GOT3 (cell line): Measurements from ENCODE around the gene CD3G.
"Not testable (repeated sequence)": the region's sequence is repeated elsewhere in the genome, so short reads cannot be mapped to it uniquely, and the experiment has no call there.

Source experiments
- DNase-seq: peaks from one replicate; lab custom pipeline; 2025; ENCODE audit warnings: mixed read lengths; lab: John Stamatoyannopoulos, UW

The CD3G gene

DNA sequence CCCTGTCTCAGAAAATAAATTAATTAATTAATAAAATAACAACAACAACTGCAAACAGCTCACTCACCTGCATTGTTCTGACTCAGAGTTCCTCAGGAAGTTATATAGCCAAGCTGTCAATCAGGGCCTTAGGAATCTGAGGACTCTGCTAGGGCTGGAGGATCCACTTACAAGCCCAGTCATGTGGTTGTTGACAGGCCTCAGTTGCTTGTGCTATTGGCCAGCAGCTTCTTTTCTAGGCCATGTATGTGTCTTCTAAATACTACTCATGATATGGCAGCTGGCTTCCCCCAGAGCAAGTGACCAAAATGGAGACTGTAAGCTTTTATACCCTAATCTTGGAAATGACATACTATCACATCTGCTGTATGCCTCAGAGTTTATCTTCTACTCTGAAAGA, 36.4 kb downstream of the CD3G start:
- DNase-seq, result no peak

DNA sequence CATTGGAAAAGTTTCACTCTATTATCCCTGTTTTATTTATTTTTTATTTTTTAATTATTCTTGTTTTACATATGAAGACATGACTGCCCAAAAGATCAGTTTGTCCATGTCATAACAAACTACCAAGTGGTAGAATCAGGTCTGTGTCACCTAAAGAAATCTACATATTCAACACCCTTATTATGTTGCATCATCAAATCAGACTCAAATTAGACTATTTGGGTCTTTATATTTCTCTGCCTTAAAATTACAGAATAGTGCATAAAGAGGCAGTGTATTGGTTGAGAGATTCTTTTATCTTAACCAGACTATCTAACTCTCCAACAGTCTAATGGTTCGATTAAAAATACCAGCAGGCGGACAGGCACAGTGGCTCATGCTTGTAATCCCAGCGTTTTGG, 38.8 kb downstream of the CD3G start:
- DNase-seq, result no peak

DNA sequence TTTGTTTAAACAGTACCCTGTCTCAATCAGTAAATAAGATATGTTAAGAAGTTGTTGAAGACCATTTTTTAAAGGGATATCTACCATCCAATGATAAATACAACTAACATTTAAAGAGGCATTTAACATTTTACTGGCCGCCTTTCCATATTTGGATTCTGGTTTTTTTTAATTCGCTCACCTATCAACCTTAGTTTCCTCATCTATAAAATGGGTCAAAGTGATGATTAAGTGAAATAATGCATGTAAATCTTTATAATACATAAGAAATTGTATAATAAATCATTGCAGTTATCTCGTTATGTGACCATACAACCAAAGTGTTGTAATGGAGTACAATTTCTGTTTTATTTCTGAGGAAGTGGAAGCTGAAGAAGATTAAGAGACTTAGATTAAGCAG, 39.5 kb downstream of the CD3G start:
- no peak for DNase-seq

DNA sequence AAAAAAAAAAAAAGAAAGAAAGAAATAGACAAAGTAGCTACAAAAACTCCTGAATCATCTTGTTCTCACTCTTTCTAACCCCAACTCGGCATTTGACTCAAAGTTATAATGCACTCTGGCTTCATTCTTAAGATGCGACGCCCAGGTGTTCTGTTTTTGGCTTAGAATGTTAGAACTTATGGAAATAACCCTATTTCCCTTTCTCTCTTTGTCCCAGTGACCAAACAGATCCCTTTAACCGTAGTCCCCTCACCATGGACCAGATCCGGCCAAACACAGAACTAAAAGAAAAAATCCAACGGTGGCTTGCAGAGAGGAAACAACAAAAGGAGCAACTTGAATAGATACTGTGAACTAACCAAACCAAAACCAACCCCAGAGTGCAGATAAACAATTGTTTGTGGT, 52.0 kb downstream of the CD3G start:
- no peak for DNase-seq

DNA sequence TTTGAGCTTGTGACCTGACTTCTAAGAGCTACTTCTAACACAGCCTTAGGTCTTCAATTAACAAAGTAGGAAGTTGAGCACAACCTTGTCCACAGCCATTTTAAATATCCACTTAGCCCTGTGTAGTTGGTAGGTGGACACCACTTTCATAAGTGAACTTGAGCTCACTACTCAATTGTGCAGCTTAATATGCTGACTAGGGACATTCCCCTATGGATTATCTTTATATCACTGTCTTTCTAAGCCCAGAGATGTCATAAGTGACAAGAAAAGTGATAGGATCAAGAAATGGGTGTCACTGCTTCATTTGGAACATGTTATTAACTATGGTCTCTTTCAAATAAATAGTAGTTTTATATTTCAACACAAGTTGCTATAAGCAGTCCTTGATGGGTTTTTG, 53.3 kb downstream of the CD3G start:
- DNase-seq, result no peak

DNA sequence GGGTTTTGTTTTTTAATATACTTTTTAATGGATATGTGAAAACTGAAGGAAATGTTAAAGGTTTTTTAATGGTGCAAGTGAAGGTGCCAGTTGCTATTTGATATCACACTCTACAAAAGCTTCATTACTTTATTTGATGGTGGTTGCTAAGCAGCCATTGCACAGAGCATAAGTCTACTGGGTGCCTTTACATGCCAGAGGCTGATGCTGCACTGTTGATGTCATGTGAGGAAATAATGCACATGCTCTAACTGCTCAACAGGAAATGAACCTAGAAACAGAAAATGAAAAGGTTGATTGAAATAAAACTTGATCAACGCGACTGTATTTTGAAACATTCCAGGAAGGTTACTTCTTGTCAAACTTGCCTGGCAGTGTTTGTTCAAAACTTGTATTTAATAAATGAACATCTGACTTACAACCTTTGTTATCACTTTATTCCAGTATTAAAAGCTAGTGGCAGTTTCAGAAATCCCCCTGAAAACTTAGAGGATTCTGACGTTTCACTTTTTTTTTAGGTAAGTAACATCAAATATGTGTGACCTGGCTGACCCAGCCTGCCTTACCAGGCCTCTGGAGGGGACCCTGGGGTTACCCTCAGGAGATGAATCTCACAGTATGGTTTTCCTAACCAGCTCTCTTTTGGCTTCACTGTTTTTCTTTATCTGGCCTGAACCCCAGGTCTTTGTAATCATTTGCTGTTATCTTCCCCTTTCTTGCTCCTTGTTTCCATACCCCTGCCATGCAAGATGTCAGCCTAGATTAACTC, 54.8 kb downstream of the CD3G start:
- DNase-seq, result no peak

DNA sequence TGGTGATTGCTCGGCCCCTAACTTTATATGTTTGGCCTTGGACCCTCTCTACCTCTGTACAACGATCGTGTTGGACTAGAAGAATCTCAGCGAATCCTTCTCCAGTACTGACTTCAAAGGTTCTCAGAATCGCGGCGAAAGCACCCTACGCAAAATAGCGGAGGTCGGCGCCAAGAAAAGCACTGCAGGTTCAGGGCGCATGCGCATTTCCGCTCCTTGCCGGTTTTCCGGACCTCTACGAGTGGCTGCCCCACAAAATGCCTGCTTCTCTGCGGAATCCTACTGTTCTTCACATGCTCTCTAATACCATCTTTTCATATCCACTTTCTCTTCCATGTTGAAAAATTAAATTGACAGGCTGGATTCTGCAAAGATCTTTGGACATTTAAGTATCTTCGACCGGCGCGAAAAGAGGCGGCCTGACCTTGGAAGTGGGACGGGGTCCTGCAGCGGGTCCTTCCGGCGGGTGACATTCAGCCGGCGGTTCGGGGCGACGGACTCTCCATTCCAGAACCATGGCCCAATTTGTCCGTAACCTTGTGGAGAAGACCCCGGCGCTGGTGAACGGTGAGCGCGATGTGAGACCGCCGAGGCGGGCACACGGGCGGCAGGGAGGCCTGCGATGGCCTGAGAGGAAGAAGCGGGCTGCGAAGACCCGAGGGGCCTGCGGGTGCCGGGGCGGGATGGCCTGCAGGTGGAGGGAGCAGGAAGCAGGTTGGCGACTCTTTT, 57.2 kb downstream of the CD3G start, which contains the start of gene ATP5MG:
Gene ATP5MG, plus strand, starts transcription at position 456 of the 729 bp plus-strand sequence. Its CDS starts 60 bp downstream, at position 516.
- peak; percentile 51 for DNase-seq

DNA sequence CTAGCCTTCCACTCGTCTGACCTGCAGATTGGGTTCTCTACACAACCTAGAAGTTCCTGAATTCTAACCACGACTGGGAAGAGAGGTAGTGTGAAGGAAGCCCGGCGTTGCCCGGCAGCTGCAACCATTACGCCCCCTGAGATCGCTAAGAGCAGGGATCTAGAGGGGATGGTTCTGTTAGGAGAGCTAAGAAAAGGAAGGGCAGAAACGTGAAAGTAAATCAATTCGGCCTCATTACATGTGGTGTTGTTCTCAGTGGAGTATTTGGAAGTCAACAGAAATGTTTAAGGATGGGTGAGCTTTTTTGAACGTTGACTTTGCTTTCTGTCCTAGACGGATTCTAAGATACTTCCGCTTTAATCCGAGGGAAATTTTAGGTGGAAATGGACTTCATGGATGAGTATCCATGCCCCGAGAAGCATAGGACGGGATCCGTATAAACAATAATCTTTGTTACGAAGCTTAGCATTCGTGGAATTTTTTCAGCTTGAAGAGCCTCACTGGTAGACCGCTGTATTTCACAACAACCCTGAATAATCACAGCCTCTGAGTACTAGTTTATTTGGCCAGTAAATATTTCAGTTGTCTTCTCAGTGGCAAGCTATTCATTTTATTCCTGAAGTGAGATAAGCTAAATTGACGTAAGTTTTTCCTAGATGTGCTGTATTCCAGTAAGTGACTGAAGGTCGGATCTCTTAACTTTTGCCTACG, 57.9 kb downstream of the CD3G start:
- no peak for DNase-seq

DNA sequence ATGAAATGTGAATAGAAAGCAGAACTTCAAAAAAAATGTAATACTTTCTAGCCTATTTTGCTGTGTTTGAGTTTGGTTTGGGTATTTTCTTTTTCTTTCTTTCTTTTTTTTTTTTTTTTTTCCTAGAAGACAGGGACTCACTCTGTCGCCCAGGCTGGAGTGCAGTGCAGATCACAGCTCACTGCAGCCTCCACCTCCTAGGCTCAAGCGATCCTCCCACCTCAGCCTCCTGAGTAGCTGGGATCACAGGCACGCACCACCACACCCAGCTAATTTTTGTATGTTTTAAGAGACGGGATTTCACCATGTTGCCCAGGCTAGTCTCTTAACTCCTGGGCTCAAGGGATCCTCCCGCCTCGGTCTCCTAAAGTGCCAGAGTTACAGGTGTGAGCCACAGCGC, 58.5 kb downstream of the CD3G start:
- DNase-seq, result not testable (repeated sequence)
